HepG2 (cell line): ENCODE measurements around the gene CD58. TPM values are rescaled to one million over a fixed set of nuclear protein-coding genes. Genes with fewer than 3 reads are reported as not detected.

ENCODE experiments used
- ATF1 ChIP-seq: IDR thresholded peaks from 2 replicates; pipeline ENCODE4 v1.6.1; 2016; ENCODE audit warnings: mild to moderate bottlenecking, control low read depth
- CHCHD3 ChIP-seq: sonication (generic); formaldehyde crosslinking; IDR thresholded peaks from 2 replicates; pipeline ENCODE4 v1.8.0; 2022; ENCODE audit warnings: mild to moderate bottlenecking, missing genetic modification reagents, moderate library complexity
- DMTF1 ChIP-seq: sonication (generic); formaldehyde crosslinking; IDR thresholded peaks from 2 replicates; pipeline ENCODE4 v1.4.0; 2020; ENCODE audit warnings: mild to moderate bottlenecking, missing genetic modification reagents
- GTF2F1 ChIP-seq: fragments of 150-350 bp; IDR thresholded peaks from 2 replicates; pipeline ENCODE4 v1.6.1; 2014; ENCODE audit warnings: low read length
- MAF1 ChIP-seq: sonication (generic); formaldehyde crosslinking; IDR thresholded peaks from 2 replicates; pipeline ENCODE4 v1.5.0; 2020; ENCODE audit warnings: missing genetic modification reagents, borderline replicate concordance
- RFXAP ChIP-seq: sonication (generic); formaldehyde crosslinking; IDR thresholded peaks from 2 replicates; pipeline ENCODE4 v1.4.0; 2020; ENCODE audit warnings: missing genetic modification reagents, borderline replicate concordance
- RNF2 ChIP-seq: fragments of 450-650 bp; conservative IDR thresholded peaks from 2 replicates; pipeline ENCODE4 v1.6.1; 2016; ENCODE audit warnings: low read depth
- XRCC5 ChIP-seq: fragments of 200-400 bp; formaldehyde crosslinking; optimal IDR thresholded peaks from 2 replicates; pipeline ENCODE3; 2017; ENCODE audit warnings: mild to moderate bottlenecking, low read length
- ZFP62 ChIP-seq: sonication (generic); formaldehyde crosslinking; IDR thresholded peaks from 2 replicates; pipeline ENCODE4 v1.4.0; 2020; ENCODE audit warnings: missing genetic modification reagents
- ZFX ChIP-seq: sonication (generic); formaldehyde crosslinking; IDR thresholded peaks from 2 replicates; pipeline ENCODE4 v1.4.0; 2020; ENCODE audit warnings: mild to moderate bottlenecking, low read depth, missing genetic modification reagents, moderate library complexity
- ZFYVE20 ChIP-seq: sonication (generic); formaldehyde crosslinking; IDR thresholded peaks from 2 replicates; pipeline ENCODE4 v1.8.0; 2023; ENCODE audit warnings: low read depth, mild to moderate bottlenecking, moderate library complexity, missing genetic modification reagents, borderline replicate concordance
- ZKSCAN8 ChIP-seq: IDR thresholded peaks from 2 replicates; pipeline ENCODE4 v1.6.1; 2016; ENCODE audit warnings: borderline replicate concordance, missing genetic modification reagents, missing compliant biosample characterization
- ZNF512 ChIP-seq: sonication (generic); formaldehyde crosslinking; IDR thresholded peaks from 2 replicates; pipeline ENCODE4 v1.4.0; 2020; ENCODE audit warnings: mild to moderate bottlenecking, missing genetic modification reagents
- polyA plus RNA-seq, 8 experiments: library from polyadenylated mRNA; depleted of rRNA in 3 of 8; stranded (reverse) in 7 of 8; unstranded in 1 of 8; fragments of >200 nt; fragmentation: Illumina TruSeq in 4 of 8; extraction: Trizol in 4 of 8; gene quantifications; 2 replicates each; pipeline versions ENCODE4 v1.2.1 to v1.2.3, GENCODE V29; 2011 to 2016; ENCODE audit warnings: low read depth in 4 of 8, missing spikeins in 1 of 8, mixed read lengths in 1 of 8; ENCODE audit not compliant: insufficient read depth in 1 of 8
- total RNA-seq, 5 experiments: library from RNA; depleted of rRNA; stranded (reverse); fragments of >200 nt; fragmentation: Illumina TruSeq; extraction: Trizol; gene quantifications; 2 replicates each; pipeline ENCODE4 v1.2.3, GENCODE V29; 2016; ENCODE audit warnings: low read depth in 1 of 5
- TF ChIP-seq, protein P1 (sequence below): sonication (generic); formaldehyde crosslinking; IDR thresholded peaks from 2 replicates; pipeline ENCODE4 v1.4.0; 2020; ENCODE audit warnings: missing genetic modification reagents
- TF ChIP-seq, protein P2 (sequence below): sonication (generic); formaldehyde crosslinking; IDR thresholded peaks from 2 replicates; pipeline ENCODE4 v1.5.0; 2020; ENCODE audit warnings: mild to moderate bottlenecking, missing genetic modification reagents
- TF ChIP-seq, protein P3 (sequence below): IDR thresholded peaks from 2 replicates; pipeline ENCODE4 v1.6.1; 2012; ENCODE audit warnings: inconsistent platforms
- TF ChIP-seq, protein P4 (sequence below): sonication (generic); formaldehyde crosslinking; IDR thresholded peaks from 2 replicates; pipeline ENCODE4 v1.4.0; 2020; ENCODE audit warnings: missing genetic modification reagents, borderline replicate concordance

The CD58 gene
- total and polyA plus RNA-seq, 2 of the 13 experiments (the other 11 are each of a cell fraction or from before 2014, with no cell fraction given): 9.4 to 13.5 TPM

DNA sequence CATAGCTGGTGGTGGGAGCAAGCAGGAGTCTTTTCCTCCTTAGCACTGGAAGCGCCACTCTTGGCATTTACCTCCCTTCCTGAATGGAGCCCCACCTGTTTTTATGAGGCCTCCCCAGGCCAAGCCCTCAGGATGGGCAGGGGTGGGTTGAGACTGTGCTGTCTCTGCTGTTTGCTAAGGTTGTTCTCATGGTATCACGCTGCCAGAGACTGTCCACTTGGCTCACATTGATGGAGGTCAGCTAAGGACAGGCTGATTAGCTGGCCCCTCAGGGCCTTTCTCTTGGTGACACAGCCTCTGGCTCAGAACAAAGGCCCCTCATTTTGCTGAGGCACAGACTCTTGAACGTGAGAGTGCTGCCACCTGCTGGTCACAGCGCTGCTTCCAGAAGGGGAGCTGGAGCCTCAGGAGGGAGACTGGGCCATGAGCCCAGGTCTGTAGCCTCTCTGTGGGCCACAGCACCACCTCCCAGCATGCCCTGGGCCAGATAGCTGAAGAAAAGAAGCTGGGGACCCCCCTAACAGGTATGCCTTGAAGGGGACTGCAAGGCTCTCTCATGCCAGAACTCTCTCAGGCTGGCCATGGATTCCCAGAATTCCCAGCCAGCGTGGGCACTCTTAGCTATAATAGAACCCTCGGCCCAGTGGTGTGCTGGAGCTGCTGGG lies 85.6 kb downstream of the CD58 start (continued):
- TF ChIP-seq, protein P1, sequence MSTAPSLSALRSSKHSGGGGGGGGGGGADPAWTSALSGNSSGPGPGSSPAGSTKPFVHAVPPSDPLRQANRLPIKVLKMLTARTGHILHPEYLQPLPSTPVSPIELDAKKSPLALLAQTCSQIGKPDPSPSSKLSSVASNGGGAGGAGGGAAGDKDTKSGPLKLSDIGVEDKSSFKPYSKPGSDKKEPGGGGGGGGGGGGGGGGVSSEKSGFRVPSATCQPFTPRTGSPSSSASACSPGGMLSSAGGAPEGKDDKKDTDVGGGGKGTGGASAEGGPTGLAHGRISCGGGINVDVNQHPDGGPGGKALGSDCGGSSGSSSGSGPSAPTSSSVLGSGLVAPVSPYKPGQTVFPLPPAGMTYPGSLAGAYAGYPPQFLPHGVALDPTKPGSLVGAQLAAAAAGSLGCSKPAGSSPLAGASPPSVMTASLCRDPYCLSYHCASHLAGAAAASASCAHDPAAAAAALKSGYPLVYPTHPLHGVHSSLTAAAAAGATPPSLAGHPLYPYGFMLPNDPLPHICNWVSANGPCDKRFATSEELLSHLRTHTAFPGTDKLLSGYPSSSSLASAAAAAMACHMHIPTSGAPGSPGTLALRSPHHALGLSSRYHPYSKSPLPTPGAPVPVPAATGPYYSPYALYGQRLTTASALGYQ (CRISPR knock-in tag): no peak
- TF ChIP-seq RNF2: no peak
- peak; percentile 71 for TF ChIP-seq ZFX
- TF ChIP-seq ZKSCAN8 (CRISPR knock-in tag): 0 out of 2 replicates have a peak, but pooled peaks have one; percentile 37
- TF ChIP-seq DMTF1 (CRISPR knock-in tag): no peak
- TF ChIP-seq CHCHD3 (CRISPR knock-in tag): no peak
- TF ChIP-seq ZFP62 (CRISPR knock-in tag): no peak
- no peak for TF ChIP-seq GTF2F1
- TF ChIP-seq ATF1 (CRISPR knock-in tag): no peak
- TF ChIP-seq XRCC5: no peak
- TF ChIP-seq MAF1: no peak
- TF ChIP-seq, protein P2, sequence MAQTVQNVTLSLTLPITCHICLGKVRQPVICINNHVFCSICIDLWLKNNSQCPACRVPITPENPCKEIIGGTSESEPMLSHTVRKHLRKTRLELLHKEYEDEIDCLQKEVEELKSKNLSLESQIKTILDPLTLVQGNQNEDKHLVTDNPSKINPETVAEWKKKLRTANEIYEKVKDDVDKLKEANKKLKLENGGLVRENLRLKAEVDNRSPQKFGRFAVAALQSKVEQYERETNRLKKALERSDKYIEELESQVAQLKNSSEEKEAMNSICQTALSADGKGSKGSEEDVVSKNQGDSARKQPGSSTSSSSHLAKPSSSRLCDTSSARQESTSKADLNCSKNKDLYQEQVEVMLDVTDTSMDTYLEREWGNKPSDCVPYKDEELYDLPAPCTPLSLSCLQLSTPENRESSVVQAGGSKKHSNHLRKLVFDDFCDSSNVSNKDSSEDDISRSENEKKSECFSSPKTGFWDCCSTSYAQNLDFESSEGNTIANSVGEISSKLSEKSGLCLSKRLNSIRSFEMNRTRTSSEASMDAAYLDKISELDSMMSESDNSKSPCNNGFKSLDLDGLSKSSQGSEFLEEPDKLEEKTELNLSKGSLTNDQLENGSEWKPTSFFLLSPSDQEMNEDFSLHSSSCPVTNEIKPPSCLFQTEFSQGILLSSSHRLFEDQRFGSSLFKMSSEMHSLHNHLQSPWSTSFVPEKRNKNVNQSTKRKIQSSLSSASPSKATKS (CRISPR knock-in tag): no peak
- TF ChIP-seq, protein P3, sequence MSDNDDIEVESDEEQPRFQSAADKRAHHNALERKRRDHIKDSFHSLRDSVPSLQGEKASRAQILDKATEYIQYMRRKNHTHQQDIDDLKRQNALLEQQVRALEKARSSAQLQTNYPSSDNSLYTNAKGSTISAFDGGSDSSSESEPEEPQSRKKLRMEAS: peak; percentile 32
- no peak for TF ChIP-seq ZFYVE20 (CRISPR knock-in tag)
- TF ChIP-seq ZNF512 (CRISPR knock-in tag): no peak
- TF ChIP-seq, protein P4, sequence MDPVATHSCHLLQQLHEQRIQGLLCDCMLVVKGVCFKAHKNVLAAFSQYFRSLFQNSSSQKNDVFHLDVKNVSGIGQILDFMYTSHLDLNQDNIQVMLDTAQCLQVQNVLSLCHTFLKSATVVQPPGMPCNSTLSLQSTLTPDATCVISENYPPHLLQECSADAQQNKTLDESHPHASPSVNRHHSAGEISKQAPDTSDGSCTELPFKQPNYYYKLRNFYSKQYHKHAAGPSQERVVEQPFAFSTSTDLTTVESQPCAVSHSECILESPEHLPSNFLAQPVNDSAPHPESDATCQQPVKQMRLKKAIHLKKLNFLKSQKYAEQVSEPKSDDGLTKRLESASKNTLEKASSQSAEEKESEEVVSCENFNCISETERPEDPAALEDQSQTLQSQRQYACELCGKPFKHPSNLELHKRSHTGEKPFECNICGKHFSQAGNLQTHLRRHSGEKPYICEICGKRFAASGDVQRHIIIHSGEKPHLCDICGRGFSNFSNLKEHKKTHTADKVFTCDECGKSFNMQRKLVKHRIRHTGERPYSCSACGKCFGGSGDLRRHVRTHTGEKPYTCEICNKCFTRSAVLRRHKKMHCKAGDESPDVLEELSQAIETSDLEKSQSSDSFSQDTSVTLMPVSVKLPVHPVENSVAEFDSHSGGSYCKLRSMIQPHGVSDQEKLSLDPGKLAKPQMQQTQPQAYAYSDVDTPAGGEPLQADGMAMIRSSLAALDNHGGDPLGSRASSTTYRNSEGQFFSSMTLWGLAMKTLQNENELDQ: no peak
- TF ChIP-seq RFXAP (CRISPR knock-in tag): no peak; the same call in 1 of the 2 replicates
